Duodenal mucosa (tissue), 2 donors: ENCODE measurements around the gene SHISAL2A.

Experiments
- H3K27ac ChIP-seq: one replicate; pipeline ENCODE4 v1.7.0; 2013; ENCODE audit warnings: low read depth, low read length
- H3K27me3 ChIP-seq, 2 donors: one replicate each; pipeline ENCODE4 v1.7.0; 2013; ENCODE audit warnings: low read length in 2 of 2, control low read depth in 1 of 2; ENCODE audit not compliant: insufficient read depth in 2 of 2, control insufficient read depth in 1 of 2
- H3K36me3 ChIP-seq, 2 donors: one replicate each; pipeline ENCODE4 v1.7.0; 2013; ENCODE audit warnings: low read length in 2 of 2, control low read depth in 1 of 2; ENCODE audit not compliant: insufficient read depth in 2 of 2, control insufficient read depth in 1 of 2
- H3K4me1 ChIP-seq, 2 donors: one replicate each; pipeline ENCODE4 v1.7.0; 2013; ENCODE audit warnings: low read length in 2 of 2, control low read depth in 1 of 2; ENCODE audit not compliant: insufficient read depth in 2 of 2, control insufficient read depth in 1 of 2
- H3K4me3 ChIP-seq, 2 donors: one replicate each; pipeline ENCODE4 v1.7.0; 2013; ENCODE audit warnings: low read length in 2 of 2, low read depth in 1 of 2
- H3K9ac ChIP-seq, 2 donors: one replicate each; pipeline ENCODE4 v1.7.0; 2013; ENCODE audit warnings: low read length in 2 of 2, low read depth in 1 of 2
- H3K9me3 ChIP-seq, 2 donors: one replicate each; pipeline ENCODE4 v1.7.0; 2013; ENCODE audit warnings: low read length in 2 of 2, control low read depth in 1 of 2; ENCODE audit not compliant: control insufficient read depth in 1 of 2

Gene SHISAL2A

DNA sequence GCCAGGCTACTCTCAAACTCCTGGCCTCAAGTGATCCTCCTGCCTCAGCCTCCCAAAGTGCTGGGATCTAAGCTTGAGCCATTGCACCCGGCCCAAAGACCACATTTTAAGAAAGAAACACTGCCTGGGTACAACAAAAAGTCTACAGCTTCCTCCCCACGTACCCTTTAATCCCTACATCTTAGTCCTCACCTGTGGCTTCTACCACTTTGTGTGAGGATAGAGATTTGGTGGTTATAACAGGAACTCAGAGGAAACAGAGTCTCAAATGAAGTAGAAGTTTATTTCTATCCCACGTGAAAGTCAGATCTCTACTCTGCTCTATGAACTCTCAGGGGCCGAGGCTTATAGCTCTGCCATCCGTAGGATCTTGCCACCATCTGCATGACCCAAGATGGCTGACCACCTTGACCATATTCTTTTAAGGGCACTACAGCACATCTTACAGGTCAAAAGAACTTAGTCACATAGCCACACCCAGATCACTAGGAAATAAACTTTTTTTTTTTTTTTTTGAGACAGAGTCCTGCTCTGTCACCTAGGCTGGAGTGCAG, 17.4 kb upstream of the SHISAL2A start:
- Histone ChIP-seq H3K9me3 (peaks cover 0 to under 1% of the 10 kb centered on the region in 2 donors), H3K4me1 (no peaks in the 10 kb centered on the region), H3K9ac (no peak overlapping the region), H3K27me3 (no peaks in the 10 kb centered on the region), H3K36me3 (no peaks in the 10 kb centered on the region), H3K27ac (no peak overlapping the region), H3K4me3 (no peak overlapping the region)

GRCh38 chr1:52621950-52622349, 11.0 kb upstream of the SHISAL2A start:
- Histone ChIP-seq H3K9me3 (peaks cover 3 to 9% of the 10 kb centered on the region in 2 donors), H3K27me3 (no peaks in the 10 kb centered on the region), H3K36me3 (no peaks in the 10 kb centered on the region), H3K4me1 (no peaks in the 10 kb centered on the region), H3K9ac (no peak overlapping the region), H3K4me3 (no peak overlapping the region), H3K27ac (no peak overlapping the region)

GRCh38 chr1:52623812-52624211, 9.2 kb upstream of the SHISAL2A start:
- Histone ChIP-seq H3K4me3 (no peak overlapping the region), H3K4me1 (no peaks in the 10 kb centered on the region), H3K27ac (no peak overlapping the region), H3K9ac (no peak overlapping the region), H3K36me3 (no peaks in the 10 kb centered on the region), H3K27me3 (no peaks in the 10 kb centered on the region), H3K9me3 (peaks cover 3 to 9% of the 10 kb centered on the region in 2 donors)

GRCh38 chr1:52627028-52627427, 5.9 kb upstream of the SHISAL2A start:
- no peak overlapping the region for H3K27ac ChIP-seq
- H3K4me1 ChIP-seq, result no peaks in the 10 kb centered on the region
- no peaks in the 10 kb centered on the region for H3K36me3 ChIP-seq
- no peak overlapping the region for H3K9ac ChIP-seq
- no peak overlapping the region for H3K4me3 ChIP-seq
- H3K9me3 ChIP-seq, result peaks cover 0 to 3% of the 10 kb centered on the region in 2 donors
- peaks cover 4 to 12% of the 10 kb centered on the region in 2 donors for H3K27me3 ChIP-seq

GRCh38 chr1:52628614-52629324, 4.2 kb upstream of the SHISAL2A start:
- Histone ChIP-seq H3K27me3 (peaks cover 16 to 23% of the 10 kb centered on the region in 2 donors), H3K9me3 (peaks cover 0 to 3% of the 10 kb centered on the region in 2 donors), H3K4me3 (no peak overlapping the region), H3K9ac (no peak overlapping the region), H3K27ac (no peak overlapping the region), H3K4me1 (peaks cover 3 to 7% of the 10 kb centered on the region in 2 donors), H3K36me3 (no peaks in the 10 kb centered on the region)

DNA sequence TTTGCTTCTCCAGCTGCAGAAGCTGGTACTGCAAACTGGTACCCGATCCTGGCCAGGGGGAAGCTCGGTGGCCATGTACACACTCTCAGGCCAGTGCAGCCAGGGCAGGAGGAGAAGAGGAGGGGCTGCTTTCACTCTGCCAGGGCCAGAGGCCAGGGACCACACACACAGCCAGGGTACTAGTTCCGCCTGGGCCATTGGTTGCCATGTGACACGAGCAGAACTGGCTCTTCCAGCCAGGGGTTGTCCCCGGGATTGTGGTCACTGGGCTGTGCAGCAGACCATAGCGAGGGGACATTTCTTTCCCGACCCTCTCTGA, 3.7 kb upstream of the SHISAL2A start:
- H3K27ac ChIP-seq, result no peak overlapping the region
- no peaks in the 10 kb centered on the region for H3K36me3 ChIP-seq
- no peak overlapping the region for H3K4me3 ChIP-seq
- H3K9me3 ChIP-seq, result no peaks in the 10 kb centered on the region
- H3K9ac ChIP-seq, result no peak overlapping the region
- peaks cover 3 to 7% of the 10 kb centered on the region in 2 donors for H3K4me1 ChIP-seq
- H3K27me3 ChIP-seq, result peaks cover 21 to 28% of the 10 kb centered on the region in 2 donors

DNA sequence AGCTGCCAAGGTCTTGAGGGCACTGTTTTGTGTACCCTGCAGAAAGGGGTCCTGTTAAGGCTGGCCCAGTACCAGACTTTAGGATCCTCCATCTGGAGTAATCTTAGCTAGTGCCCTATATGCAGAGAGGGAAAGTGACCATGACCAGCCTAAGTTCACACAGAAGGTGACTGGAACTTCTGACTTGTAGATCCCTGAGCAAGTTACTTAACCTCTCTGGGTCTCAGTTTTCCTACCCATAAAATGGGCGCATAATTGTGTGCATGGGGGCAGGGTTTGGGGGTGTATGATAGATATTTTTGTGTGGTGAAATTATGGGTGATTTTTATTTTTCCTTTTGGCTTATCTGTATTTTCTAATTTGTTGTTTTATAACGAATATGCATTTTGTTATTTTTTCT, 3.3 kb upstream of the SHISAL2A start:
- peaks cover 3 to 7% of the 10 kb centered on the region in 2 donors for H3K4me1 ChIP-seq
- H3K9ac ChIP-seq, result no peak overlapping the region

DNA sequence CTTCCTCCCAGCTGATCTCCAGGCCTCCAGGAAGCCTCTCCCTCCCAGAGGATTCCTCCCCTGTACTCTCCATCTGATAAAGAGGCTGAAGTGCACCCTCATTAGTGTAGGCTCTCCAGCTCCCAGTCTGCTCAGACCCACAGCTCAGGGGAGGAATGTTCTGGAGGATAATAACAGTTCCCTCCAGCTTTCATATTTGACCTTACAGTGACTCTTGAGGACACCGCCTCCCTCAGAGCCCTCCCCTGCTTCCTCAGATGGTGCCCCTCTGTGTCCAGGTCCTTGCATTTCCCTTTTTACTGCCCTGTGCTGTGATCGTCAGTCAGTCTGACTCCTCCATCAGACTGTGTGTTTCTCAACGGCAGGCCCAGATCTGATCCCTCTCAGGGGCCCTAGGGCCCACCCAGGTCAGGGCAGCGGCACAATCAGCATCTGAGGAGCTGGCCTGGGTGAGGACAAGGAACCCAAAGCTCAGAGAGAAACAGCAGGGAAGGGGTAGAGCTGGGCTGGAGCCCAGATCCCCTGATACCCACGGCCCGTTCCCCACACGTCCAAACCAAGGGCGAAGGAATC, 1.1 kb upstream of the SHISAL2A start:
- Histone ChIP-seq H3K4me3 (peak overlapping the region; percentile 42 to 50), H3K9ac (peak overlapping the region in 1 of 2 donors; percentile 58), H3K27me3 (peaks cover 25 to 31% of the 10 kb centered on the region in 2 donors), H3K36me3 (no peaks in the 10 kb centered on the region), H3K27ac (no peak overlapping the region), H3K9me3 (peaks cover 0 to 3% of the 10 kb centered on the region in 2 donors), H3K4me1 (peaks cover 6 to 12% of the 10 kb centered on the region in 2 donors)

More for the DNA sequence above, 3.3 kb upstream of the SHISAL2A start:
- peaks cover 25 to 31% of the 10 kb centered on the region in 2 donors for H3K27me3 ChIP-seq
- peaks cover 0 to 3% of the 10 kb centered on the region in 2 donors for H3K9me3 ChIP-seq
- no peak overlapping the region for H3K27ac ChIP-seq
- H3K4me3 ChIP-seq, result no peak overlapping the region
- no peaks in the 10 kb centered on the region for H3K36me3 ChIP-seq

DNA sequence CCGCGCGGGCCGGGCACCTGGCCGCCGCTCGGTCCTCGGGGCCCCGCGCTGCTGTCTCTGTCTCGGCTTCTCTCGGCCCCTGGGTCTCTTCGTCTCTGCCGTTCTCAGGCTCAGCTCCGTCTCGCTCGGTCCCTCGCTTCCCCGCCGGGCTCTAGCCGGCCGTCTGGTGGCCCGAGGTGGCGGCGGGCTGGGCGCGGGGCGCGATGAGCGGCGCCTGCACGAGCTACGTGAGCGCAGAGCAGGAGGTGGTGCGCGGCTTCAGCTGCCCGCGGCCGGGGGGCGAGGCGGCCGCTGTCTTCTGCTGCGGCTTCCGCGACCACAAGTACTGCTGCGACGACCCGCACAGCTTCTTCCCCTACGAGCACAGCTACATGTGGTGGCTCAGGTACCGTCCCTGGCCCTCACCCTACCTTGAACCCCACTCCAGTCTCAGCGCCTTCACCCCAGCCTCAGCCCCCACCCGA, 355 bp downstream of the SHISAL2A start:
- H3K27me3 ChIP-seq, result peaks cover 25 to 40% of the 10 kb centered on the region in 2 donors
- H3K4me1 ChIP-seq, result peaks cover 12 to 19% of the 10 kb centered on the region in 2 donors
- peak overlapping the region; percentile 37 to 57 for H3K4me3 ChIP-seq
- H3K9me3 ChIP-seq, result peaks cover 0 to 3% of the 10 kb centered on the region in 2 donors
- no peaks in the 10 kb centered on the region for H3K36me3 ChIP-seq
- H3K9ac ChIP-seq, result peak overlapping the region in 1 of 2 donors; percentile 32
- H3K27ac ChIP-seq, result no peak overlapping the region

GRCh38 chr1:52634111-52634510, 1.1 kb downstream of the SHISAL2A start:
- Histone ChIP-seq H3K27ac (no peak overlapping the region), H3K27me3 (peaks cover 25 to 41% of the 10 kb centered on the region in 2 donors), H3K9me3 (peaks cover 0 to 3% of the 10 kb centered on the region in 2 donors), H3K9ac (no peak overlapping the region), H3K4me1 (peaks cover 12 to 19% of the 10 kb centered on the region in 2 donors), H3K4me3 (no peak overlapping the region), H3K36me3 (no peaks in the 10 kb centered on the region)
